GM11168 (cell line): ENCODE results near the gene FAM9C.

Experiments used
- in situ Hi-C: fragments of 300-500 bp; cut with MboI; formaldehyde crosslinking; loops from one replicate; pipeline ENCODE4 v1.12.0; 2022; ENCODE audit warnings: low sequenced_read_pairs; ENCODE audit not compliant: unreplicated experiment

Gene FAM9C

GRCh38 chrX:13044441-13044840 lies at the start of gene FAM9C:
Gene FAM9C (minus strand): TSS chrX:13044620. CDS start chrX:13043789, 831 bp downstream.
- in situ Hi-C loops: no loop called here

GRCh38 chrX:13093529-13094140 lies 49.2 kb upstream of the FAM9C start:
- in situ Hi-C loops: loop anchor here (5.0 to 10.0 kb wide), 3 partner anchors 141 to 391 kb away; no protein-coding TSS in a partner anchor

DNA sequence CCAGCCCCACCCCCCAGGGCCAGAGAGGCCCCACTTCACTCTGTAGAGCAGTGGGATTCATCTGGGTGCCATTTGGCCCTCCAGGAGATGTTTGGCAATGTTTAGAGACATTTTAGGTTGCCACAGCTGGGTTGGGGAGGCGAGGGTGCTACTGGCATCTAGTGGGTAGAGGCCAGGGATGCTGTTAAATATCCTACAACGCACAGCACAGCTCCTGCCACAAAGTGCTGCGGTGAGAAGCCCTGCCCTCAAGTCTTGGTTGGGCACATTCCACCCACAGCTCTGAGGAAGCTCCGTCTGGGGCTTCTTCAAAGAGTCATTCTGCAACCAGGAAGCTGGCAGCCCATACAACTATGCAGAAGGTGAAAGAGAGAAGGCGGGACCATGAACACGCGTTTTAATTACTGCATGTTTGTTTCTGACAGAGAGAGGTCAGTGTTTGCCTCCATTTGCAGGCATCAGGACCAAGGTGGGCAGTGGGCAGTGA lies 48.1 kb upstream of the FAM9C start:
- in situ Hi-C loops: loop anchor here (5.0 to 10.0 kb wide), 3 partner anchors 140 to 392 kb away; no protein-coding TSS in a partner anchor

DNA sequence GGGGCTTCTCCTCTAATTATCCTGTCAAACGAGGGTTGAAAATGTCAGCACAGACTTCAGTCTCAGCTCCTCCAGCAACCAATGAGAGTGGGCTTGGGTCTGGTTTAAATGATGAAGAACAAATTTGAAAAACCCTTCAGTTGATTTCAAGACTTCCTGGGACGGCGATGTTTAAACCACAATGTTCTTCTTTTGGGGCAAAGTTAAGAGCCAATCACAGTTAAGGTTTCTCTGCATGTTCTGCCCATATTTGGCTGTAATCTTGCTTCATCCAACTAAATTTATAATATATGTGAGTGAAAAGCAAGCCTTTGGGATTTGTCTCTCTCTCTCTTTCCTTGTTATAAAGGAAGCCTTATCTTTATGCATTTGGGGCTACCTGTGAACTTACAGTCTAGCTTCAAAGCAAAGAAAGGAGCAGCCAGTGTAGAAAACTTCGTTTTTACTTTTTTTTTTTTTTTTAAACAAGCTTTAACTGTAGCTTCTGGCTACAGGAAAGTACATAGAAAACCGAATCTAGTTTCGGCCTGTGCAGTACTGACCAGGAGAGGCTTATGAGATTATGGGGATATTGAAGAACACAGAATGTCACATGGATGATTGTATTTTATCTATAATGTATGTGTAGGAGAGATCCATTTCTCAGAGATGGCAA lies 46.8 kb upstream of the FAM9C start:
- in situ Hi-C loops: loop anchor here (5.0 to 10.0 kb wide), 3 partner anchors 139 to 394 kb away; no protein-coding TSS in a partner anchor

GRCh38 chrX:13090339-13091110 lies 46.1 kb upstream of the FAM9C start:
- in situ Hi-C loops: loop anchor here (5.0 to 10.0 kb wide), 3 partner anchors 138 to 394 kb away; no protein-coding TSS in a partner anchor

DNA sequence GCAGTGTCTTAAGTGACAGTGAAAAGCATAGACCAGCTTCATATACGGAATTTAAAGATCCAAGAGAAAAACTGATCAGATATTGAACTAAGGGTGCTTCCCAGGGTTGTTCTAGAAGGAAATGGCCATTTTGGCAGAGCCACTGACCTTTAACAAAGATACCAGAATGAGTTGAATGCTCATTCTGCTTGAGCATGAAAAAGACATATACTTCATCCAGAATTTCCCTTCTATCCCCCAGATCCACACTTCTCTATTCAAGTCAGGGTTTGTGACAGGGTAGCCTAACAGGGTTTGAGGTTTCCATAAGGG lies 45.6 kb upstream of the FAM9C start:
- in situ Hi-C loops: loop anchor here (5.0 to 10.0 kb wide), 3 partner anchors 138 to 395 kb away; no protein-coding TSS in a partner anchor

- in situ Hi-C loops: loop anchor here (10.0 kb wide), 1 partner anchor 83 kb away; no protein-coding TSS in a partner anchor
Observed at GRCh38 chrX:13088156-13088487, 43.7 kb upstream of the FAM9C start.

DNA sequence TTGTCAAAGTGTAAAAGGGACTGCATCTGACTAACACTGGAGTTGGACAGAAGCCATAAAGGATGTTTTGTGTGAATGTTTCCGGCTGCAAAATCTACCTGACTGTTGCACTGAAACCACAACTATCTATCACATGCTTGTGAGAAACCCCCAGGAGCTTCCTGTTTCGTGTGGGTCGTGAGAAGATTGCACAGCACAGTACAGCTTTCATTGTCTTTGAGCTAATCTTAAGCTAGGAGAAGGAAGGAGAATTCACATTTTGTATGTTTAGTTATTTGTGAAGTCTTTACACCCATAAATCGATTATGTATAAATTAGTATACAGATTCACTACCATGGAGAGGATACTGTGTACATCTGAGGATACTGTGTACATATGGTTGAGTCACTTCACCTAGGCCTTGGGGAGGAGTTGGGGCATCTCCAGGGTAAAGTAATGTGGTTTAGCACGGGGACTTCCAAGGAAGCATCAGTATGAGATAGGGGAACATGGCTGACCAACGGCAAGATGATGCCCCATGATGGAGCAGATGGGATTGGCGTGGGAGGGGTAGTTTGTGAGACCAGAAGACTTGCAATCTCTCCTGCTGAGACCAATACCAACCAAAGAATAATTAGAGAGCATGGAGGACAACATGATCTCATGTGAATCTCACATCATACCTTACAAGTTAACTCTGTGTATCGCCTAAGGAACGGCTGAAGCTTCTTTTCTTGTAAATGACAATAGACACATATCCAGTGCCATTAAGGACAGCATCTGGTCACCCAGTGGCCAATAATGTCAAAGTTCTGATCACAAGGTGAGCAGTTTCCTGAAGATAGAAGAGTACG lies 43.1 kb upstream of the FAM9C start:
- in situ Hi-C loops: loop anchor here (10.0 kb wide), 1 partner anchor 83 kb away; no protein-coding TSS in a partner anchor

DNA sequence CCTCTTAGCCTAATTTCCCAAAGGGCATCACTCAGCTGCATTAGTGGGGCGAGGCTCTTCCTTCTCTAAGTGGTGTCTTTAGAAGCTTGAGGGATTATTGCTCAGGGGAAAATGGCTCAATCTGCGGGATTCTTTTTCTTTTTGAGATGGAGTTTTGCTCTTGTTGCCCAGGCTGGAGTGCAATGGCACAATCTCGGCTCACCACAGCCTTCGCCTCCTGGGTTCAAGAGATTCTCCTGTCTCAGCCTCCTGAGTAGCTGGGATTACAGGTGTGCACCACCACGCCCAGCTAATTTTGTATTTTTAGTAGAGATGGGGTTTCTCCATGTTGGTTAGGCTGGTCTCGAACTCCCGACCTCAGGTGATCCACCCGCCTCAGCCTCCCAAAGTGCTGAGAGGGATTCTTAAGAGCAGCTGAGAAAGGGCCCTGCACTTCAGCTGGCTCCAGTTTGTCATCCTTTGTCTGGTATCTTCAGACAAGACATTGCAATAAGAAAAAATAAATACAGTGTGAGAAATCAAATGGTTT lies 42.4 kb upstream of the FAM9C start:
- in situ Hi-C loops: loop anchor here (10.0 kb wide), 1 partner anchor 82 kb away; no protein-coding TSS in a partner anchor

GRCh38 chrX:13086076-13086475 lies 41.7 kb upstream of the FAM9C start:
- in situ Hi-C loops: loop anchor here (10.0 kb wide), 1 partner anchor 81 kb away; no protein-coding TSS in a partner anchor

- in situ Hi-C loops: loop anchor here (10.0 kb wide), 1 partner anchor 81 kb away; no protein-coding TSS in a partner anchor
Observed at GRCh38 chrX:13085526-13085925, 41.1 kb upstream of the FAM9C start.

GRCh38 chrX:13084611-13085010 lies 40.2 kb upstream of the FAM9C start:
- in situ Hi-C loops: loop anchor here (10.0 kb wide), 1 partner anchor 80 kb away; no protein-coding TSS in a partner anchor

DNA sequence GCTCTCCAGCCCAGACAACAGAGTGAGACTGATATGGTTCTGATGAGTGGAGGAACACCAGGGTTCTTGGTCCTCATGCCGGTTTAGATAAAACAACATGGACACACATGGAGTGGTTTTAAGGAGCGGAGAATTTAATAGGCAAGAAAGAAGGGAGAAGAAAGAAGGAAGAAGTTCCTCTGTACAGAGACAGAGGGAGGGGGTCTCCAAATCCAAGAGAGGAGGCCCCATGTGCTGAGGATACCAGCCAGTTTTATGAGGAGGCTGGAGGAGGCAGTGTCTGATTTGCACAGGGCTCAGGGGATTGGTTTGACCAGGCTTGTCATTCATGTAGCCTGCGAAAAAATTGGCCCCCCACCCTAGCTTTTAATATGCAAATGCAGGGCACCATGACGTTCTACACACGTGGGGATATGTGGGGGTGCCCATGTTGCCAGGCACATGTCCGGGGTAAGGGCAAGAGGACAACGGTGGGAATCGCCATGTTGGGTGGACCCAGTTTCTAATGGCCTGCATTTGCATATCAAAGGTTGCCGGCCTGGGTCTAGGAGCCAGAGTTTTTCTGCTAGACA lies 39.4 kb upstream of the FAM9C start:
- in situ Hi-C loops: loop anchor here (10.0 kb wide), 1 partner anchor 79 kb away; no protein-coding TSS in a partner anchor

DNA sequence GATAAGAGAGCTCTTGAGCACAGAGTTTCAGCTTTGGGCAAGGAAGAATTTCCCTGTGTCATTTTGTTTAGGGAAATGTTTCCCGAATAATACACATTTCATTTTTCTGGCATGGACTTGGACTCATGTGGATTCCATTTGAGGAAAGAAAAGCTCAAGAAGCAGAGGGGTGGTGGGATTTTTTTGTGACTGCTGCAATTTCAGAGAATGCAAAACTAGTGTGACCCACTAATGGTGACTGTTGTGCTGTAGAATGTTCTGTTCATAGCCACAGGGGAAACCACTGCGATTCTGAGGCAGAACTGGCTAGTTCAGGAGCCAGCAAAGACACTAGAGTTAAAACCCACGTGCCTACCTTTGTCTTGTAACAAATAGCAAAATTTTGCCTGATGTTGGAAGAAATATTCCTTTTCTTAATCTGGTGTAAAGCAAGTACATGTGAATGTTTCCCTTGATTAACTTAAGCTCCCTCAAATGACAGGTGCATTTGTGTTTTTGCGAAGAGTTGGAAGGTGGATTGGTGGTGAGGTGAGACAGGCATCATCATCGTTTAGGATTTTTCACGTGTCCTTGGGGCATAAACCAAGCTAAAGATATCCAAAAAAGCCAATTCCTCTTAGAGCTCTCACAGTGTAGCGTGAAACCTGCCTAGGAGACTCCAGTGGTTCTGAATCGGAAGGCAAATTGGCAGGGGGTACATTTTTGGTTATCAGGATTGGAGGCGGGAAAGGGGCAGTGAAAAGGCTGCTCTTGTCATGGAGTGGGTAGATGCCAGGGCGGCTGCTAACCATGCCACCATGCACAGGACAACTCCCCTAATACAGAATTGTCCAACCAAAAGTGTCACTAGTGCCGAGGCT lies 38.0 kb upstream of the FAM9C start:
- in situ Hi-C loops: loop anchor here (10.0 kb wide), 1 partner anchor 78 kb away; no protein-coding TSS in a partner anchor

DNA sequence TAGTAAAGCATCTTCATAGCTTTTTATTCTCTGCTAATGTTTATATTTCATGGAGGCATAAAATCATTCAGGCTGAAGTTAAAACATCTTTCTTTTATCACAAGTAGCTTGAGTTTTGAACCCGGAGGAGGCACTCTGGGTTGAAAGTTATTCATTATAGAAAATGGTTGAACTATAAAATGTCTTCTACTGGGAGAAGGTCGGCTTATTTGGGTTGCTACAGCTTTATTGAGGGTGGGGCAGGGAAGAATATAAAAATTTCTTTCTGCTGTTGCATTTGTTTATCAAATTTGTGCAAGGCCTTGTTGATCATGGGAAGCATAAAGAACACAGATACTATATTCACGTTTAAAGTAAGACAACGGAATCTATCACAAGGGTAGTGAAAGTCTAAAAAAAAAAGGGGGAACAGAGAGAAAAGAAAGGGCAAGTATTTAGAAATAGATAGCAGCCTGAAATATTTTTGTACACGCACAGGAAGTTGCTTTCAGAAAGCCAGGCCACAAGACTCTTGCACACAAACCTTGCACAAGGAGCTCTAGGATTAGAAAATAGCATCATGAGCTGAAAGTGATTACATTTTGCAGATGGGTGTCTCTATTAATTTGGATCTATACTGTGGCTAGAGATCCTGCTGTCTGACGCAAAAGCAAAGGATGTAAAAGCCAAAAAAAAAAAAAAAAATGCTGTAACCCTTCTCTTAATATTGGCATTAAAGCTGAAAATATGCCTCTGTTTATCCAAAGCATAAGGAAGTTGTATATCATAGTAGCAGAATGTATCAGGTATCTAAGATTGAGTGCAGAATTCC lies 37.2 kb upstream of the FAM9C start:
- in situ Hi-C loops: loop anchor here (10.0 kb wide), 1 partner anchor 77 kb away; no protein-coding TSS in a partner anchor

DNA sequence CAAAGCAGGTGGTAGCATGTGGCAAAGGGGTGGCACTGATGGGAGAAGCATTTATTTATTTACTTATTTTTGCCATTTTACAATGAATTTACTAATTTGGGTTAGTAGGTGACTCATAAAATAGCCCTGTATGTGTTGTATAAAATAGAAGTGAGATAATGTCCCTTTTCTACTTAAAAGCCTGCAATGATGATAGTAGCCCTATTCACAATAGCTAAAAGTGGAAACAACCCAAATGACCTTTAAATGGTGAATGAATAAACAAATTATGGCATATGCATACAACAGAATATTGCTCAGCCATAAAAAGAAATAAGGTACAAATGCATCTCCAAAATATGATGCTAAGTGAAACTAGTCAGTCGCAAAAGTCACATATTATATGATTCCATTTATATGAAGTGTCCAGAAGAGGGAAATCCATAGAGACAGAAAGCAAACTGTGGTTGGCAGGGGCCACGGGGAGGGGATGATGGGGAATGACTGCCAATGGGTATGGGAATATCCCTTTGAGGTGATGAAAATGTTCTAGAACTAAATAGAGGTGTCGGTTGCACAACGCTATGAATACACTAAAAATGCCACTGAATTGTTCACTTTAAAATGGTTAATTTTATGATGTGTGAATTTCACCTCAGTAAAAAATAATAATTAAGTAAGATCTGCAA lies 35.8 kb upstream of the FAM9C start:
- in situ Hi-C loops: loop anchor here (10.0 kb wide), 1 partner anchor 75 kb away; no protein-coding TSS in a partner anchor
